Raji (cell line): ENCODE measurements around the gene C17orf58.

ENCODE experiments used
- POLR2A ChIP-seq: IDR thresholded peaks from 2 replicates; pipeline ENCODE4 v1.6.1; 2011; ENCODE audit warnings: low read depth, low read length, control low read depth; ENCODE audit not compliant: insufficient read depth

The C17orf58 gene

DNA sequence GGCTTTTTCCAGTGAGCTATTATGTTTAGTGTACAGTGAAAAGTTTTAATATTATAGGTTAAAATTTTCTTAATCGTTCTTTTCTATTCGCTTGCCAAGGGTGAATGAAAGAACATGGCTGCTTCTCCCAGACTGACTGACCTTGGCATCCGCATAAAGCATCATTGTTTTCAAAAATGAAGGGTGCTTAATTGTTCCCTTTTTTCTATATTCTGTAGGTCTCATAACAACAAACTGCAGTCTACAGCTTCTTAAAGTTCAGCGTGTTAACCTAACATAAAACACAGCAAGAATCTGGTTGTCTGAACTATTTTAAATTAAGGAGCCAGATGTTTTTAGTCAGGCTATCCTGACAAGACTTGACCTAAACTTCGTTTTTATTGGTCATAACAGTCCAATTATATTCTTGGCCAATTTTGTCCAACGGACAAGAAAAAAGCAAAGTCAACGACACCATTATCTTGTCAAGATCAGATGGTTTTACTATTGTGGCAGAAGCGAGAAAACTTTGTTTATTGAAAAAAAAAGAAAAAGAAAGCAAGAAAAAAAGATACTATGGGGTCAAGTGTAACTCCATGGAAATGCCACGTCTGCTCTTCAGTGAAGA, 14.1 kb downstream of the C17orf58 start:
- no peak for TF ChIP-seq POLR2A

DNA sequence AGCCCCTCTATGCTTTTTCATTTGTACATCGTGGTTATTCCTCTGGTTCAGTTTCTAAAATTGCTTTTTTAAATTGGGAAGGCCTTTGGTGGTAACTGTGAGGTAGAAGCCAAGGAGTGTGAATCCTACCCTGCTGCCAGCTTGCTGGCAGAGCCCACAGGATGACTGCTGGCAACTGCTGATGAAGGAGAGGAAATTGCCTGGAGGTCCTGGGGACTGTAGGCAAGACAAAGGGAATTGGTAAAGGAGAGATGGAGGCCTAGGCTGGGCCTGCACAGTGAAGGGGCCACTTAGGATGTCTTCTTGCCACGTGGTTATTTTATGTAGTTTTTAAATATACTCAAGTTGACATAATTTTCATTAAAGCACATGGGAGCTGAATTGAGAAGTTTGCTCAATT, 15.8 kb downstream of the C17orf58 start:
- TF ChIP-seq POLR2A, result no peak

DNA sequence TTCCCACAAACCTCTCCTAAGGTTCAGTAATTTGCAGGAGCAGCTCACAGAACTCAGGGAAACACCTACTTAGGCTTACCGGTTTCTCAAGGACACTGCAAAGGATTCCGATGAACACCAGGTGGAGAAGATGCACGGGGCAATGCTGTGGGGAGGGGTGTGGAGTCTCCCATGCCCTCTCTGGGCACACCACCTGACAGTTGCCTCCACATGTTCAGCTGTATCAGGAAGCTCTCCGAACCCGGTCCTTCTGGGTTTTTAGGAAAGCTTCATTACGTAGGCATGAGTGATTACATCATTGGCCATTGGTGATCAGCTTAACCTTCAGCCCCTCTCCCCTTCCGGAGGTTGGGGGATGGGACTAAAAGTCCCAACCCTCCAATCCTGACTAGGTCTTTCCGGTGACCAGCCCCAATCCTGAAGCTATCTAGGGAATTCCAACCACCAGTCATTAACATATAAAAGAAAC, 21.6 kb downstream of the C17orf58 start:
- TF ChIP-seq POLR2A, result no peak

DNA sequence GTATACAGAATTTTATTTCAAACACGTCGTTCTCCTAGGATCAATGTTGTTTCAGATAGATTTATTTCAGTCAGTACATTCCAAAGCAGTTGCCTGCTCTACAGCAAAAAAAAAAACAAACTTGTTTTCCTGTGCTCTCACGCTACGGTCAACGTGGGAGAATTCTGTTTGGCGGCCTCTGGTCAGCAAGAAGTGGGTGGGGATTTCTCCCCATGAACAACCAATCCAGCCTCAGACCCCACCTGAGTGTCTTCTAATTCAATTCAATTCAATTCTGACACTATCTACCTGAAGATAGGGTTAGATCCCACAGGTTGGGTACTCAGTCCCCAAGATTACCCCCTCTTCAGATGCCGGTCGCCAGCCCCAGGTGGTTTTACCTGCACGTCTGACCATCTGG, 22.1 kb downstream of the C17orf58 start:
- no peak for TF ChIP-seq POLR2A

DNA sequence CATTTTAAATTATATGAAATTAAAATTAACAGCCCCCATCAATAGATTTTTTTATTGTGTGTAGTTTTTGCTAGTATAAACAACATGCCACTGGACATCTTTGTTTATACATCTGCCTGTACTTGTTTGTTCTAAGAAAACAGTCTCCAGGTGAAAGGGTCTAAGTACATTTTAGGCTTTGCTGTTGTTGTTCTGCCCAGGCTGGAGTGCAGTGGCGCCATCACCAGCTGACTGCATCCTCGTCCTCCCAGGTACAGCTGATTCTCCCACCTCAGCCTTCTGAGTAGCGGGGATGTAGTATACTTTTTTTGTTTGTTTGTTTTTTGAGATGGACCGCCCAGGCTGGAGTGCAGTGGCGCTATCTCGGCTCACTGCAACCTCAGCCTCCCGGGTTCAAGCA, 25.5 kb downstream of the C17orf58 start:
- TF ChIP-seq POLR2A, result no peak

DNA sequence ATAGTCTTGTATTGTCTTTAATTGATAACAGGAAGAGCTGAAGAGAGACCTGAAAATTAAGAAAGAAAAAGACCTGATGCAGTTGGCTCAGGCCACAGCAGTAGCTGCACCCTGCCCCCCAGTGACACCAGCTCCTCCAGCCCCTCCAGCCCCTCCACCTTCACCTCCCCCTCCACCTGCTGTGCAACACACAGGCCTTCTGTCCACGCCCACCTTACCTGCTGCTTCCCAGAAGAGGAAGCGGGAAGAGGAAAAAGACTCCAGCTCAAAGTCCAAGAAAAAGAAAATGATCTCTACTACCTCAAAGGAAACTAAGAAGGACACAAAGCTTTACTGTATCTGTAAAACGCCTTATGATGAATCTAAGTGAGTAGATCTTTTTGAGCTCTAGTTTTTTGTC, 36.8 kb downstream of the C17orf58 start:
- no peak for TF ChIP-seq POLR2A

DNA sequence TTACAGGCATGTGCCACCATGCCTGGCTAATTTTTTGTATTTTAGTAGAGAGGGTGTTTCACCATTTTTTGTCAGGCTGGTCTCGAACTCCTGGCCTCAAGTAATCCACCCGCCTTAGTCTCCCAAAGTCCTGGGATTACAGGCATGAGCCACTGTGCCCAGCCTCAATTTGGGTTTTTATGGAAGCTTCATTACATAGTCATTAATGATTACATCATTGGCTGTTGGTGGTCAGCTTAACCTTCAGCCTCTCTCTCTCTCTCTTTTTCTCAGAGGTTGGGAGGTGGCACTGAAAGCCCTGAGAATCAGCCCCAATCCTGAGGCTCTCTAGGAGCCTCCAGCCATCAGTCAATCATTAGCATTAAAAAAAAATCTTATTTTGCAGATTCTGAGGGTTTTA, 45.3 kb downstream of the C17orf58 start:
- no peak for TF ChIP-seq POLR2A

DNA sequence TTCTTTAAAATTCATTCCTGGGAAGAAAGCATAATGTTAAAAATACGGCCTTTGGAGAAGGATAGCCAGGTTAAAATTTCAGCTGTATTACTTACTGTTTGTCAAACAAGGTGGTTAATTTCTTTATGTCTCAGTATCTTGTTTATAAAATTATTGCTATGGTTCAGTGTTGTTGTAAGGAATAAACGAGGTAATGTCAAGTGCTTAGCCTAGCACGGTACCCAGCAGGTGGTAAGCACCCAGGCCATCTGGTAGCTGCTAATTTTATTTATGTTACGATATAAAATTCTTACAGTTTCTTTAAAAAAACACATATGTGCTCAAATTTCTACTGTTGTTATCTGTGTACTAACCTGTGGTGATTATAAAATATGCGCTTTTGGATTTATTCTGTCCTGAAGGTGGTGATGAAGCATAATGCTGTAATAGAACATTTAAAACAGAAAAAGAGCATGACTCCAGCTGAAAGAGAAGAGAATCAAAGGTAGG, 48.9 kb downstream of the C17orf58 start:
- TF ChIP-seq POLR2A, result no peak

DNA sequence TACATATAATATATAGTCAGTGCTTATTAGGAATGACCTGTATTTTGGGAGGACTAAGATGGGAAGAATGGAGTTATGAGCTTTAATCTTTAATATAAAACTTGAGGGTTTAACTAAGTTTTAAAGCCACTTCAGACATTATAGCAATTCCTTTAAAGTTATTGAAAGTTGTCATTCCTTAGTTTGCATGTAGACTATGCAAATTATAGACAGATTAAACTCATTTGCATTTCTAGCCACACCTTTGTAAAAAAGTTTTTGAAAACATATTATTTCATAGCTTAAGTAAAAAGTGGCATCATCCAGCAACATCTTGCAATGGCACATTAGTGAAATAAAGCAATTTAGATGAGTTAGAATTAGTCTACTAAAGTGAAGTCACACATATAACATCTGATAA, 49.8 kb downstream of the C17orf58 start:
- TF ChIP-seq POLR2A, result no peak

DNA sequence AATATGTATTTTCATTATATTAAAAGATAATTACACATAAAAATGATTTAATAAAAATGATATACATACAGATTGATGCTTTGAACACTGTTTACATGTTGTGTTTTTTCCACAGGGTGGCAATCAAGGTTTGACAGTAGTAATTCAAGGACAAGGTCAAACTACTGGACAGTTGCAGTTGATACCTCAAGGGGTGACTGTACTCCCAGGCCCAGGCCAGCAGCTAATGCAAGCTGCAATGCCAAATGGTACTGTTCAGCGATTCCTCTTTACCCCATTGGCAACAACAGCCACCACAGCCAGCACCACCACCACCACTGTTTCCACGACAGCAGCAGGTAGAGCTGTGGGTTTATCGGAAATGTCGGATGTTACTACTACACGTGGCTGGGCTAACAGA, 52.2 kb downstream of the C17orf58 start:
- TF ChIP-seq POLR2A, result no peak

DNA sequence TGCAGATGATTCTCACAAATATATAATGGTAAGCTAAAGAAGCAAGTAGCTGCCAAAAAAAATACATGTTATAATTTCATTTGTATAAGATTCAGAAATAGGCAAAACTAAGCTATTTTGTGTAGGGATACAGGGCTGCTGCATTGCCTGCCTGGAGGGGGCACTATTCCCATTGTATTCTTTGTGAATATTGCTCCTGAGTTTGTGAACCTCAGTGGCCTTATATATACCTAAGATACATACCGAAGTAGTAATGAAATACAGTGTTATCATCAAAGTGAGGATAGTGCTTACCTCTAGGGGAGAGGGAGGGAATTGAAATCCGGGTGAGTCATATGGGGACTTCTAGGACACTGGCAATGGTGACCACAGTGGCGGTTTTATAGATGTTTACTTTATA, 53.5 kb downstream of the C17orf58 start:
- no peak for TF ChIP-seq POLR2A
